H1 (cell line): ENCODE measurements around the gene TTPAL. TPM values are rescaled to one million over a fixed set of nuclear protein-coding genes. Genes with fewer than 3 reads are reported as not detected.

Experiments used
- BACH1 ChIP-seq: IDR thresholded peaks from 2 replicates; pipeline ENCODE4 v1.6.1; 2012; ENCODE audit warnings: low read length, improper control_type of control experiment
- polyA plus RNA-seq, 7 experiments: library from polyadenylated mRNA; depleted of rRNA in 3 of 7; stranded (reverse) in 5 of 7; unstranded in 2 of 7; fragments of >200 nt in 5 of 7; fragments of 200-250 nt in 2 of 7; gene quantifications; 1 replicate in 5 of 7; 2 replicates in 1 of 7; 4 replicates in 1 of 7; pipeline versions ENCODE4 v1.2.1 to v1.2.3, GENCODE V29; 2011 to 2013; ENCODE audit warnings: missing spikeins in 2 of 7, mixed read lengths in 2 of 7
- total RNA-seq: library from RNA; stranded (reverse); fragmentation: NEBNext Ultra II Directional; extraction: Animal tissue kit (Norgen Biotek cat#: 25700); gene quantifications from 2 replicates; pipeline ENCODE4 v1.2.1, GENCODE V29; 2021
- TF ChIP-seq, protein P1 (sequence below): fragments of 300-600 bp; sonication (generic); IDR thresholded peaks from 2 replicates; pipeline ENCODE4 v1.7.1; 2012; ENCODE audit warnings: low read length, moderate library complexity, mild to moderate bottlenecking, inconsistent platforms; ENCODE audit not compliant: insufficient replicate concordance

The TTPAL gene
- total and polyA plus RNA-seq, 2 of the 8 experiments (the other 6 are each of a cell fraction or from before 2014, with no cell fraction given) = 2.8 to 14.0 TPM

DNA sequence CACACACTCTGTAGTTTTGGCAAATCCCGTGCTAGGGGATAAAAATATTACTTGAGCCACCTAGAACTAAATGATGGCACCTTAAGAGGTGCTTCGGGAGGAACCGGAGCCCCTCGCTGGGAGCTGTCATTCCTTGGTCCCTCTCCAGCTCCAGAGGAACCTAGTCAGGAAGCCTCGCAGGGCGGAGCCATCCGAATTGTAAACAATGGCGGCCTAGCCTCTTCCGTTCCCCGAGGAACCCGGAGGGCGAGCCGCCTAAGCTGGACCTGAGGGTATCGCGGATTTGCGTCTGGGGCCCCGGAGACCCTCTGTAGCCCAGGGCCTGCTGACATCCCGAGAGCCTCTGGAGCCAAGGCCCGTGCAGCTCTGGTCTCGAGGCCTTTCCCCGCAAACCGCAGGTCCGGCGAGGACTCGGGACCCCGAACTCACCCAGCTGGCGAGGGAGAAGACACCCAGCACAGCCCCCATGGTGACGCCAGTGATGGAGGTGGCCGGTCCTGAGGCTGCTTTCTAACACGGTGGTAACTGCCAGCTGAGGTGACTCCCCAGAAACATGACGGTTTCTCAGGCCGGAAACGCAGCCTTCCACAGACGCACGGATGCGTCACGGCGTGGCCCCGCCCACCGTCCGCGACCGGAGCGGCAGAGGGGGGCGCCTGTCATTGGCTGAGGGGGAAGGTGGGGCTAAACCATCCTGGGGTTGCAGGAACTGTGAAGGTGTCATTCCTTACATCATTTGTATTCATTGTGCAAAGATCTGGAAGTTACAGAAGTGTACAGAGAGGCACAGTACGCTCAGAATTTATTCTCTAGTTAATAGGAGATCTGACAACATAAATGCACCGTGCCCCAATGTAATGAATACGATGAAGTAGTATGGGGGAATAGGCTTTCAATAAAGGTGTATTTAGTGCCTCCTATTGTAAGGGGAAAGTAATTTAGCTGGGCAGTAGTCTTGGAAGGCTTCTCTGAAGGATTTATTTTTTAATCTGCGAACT is 46.1 kb downstream of the TTPAL start, which contains the start of gene SERINC3 (continued):
- TF ChIP-seq, protein P1, sequence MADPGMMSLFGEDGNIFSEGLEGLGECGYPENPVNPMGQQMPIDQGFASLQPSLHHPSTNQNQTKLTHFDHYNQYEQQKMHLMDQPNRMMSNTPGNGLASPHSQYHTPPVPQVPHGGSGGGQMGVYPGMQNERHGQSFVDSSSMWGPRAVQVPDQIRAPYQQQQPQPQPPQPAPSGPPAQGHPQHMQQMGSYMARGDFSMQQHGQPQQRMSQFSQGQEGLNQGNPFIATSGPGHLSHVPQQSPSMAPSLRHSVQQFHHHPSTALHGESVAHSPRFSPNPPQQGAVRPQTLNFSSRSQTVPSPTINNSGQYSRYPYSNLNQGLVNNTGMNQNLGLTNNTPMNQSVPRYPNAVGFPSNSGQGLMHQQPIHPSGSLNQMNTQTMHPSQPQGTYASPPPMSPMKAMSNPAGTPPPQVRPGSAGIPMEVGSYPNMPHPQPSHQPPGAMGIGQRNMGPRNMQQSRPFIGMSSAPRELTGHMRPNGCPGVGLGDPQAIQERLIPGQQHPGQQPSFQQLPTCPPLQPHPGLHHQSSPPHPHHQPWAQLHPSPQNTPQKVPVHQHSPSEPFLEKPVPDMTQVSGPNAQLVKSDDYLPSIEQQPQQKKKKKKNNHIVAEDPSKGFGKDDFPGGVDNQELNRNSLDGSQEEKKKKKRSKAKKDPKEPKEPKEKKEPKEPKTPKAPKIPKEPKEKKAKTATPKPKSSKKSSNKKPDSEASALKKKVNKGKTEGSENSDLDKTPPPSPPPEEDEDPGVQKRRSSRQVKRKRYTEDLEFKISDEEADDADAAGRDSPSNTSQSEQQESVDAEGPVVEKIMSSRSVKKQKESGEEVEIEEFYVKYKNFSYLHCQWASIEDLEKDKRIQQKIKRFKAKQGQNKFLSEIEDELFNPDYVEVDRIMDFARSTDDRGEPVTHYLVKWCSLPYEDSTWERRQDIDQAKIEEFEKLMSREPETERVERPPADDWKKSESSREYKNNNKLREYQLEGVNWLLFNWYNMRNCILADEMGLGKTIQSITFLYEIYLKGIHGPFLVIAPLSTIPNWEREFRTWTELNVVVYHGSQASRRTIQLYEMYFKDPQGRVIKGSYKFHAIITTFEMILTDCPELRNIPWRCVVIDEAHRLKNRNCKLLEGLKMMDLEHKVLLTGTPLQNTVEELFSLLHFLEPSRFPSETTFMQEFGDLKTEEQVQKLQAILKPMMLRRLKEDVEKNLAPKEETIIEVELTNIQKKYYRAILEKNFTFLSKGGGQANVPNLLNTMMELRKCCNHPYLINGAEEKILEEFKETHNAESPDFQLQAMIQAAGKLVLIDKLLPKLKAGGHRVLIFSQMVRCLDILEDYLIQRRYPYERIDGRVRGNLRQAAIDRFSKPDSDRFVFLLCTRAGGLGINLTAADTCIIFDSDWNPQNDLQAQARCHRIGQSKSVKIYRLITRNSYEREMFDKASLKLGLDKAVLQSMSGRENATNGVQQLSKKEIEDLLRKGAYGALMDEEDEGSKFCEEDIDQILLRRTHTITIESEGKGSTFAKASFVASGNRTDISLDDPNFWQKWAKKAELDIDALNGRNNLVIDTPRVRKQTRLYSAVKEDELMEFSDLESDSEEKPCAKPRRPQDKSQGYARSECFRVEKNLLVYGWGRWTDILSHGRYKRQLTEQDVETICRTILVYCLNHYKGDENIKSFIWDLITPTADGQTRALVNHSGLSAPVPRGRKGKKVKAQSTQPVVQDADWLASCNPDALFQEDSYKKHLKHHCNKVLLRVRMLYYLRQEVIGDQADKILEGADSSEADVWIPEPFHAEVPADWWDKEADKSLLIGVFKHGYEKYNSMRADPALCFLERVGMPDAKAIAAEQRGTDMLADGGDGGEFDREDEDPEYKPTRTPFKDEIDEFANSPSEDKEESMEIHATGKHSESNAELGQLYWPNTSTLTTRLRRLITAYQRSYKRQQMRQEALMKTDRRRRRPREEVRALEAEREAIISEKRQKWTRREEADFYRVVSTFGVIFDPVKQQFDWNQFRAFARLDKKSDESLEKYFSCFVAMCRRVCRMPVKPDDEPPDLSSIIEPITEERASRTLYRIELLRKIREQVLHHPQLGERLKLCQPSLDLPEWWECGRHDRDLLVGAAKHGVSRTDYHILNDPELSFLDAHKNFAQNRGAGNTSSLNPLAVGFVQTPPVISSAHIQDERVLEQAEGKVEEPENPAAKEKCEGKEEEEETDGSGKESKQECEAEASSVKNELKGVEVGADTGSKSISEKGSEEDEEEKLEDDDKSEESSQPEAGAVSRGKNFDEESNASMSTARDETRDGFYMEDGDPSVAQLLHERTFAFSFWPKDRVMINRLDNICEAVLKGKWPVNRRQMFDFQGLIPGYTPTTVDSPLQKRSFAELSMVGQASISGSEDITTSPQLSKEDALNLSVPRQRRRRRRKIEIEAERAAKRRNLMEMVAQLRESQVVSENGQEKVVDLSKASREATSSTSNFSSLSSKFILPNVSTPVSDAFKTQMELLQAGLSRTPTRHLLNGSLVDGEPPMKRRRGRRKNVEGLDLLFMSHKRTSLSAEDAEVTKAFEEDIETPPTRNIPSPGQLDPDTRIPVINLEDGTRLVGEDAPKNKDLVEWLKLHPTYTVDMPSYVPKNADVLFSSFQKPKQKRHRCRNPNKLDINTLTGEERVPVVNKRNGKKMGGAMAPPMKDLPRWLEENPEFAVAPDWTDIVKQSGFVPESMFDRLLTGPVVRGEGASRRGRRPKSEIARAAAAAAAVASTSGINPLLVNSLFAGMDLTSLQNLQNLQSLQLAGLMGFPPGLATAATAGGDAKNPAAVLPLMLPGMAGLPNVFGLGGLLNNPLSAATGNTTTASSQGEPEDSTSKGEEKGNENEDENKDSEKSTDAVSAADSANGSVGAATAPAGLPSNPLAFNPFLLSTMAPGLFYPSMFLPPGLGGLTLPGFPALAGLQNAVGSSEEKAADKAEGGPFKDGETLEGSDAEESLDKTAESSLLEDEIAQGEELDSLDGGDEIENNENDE = no peak
- TF ChIP-seq BACH1 = peak; percentile 32; the same call in 1 of the 2 replicates
